ENCODE measurements around the gene CPT1C.

The CPT1C gene

DNA sequence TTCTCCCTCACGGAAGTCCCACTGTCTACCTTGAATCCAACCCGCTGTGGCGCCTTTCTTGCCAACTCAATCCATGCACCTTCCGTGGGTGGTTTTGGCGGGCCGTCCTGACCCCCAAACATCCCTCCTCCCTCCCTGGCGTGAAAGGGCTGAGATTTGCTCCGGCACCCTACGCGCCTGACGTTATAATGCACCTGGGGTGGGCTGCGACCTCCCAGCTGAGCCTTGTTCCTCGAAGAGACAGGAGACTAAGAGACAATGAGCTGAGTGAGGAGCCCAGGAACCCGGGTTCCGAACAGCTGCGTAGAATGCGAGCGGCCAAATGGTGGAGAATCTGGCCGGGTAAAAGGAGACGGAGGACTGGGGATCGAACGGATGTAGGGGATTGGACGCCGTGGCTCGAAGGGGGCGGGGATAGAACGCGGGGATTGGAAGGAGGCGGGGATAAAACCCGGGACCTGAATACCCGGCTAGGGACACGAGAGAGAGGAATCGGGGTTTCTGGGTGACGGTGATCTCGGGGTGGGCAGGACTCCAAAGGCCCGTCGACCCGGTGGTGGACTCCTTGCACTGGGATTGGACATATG, at the start of gene CPT1C:
Gene CPT1C (plus strand): TSS at position 461 of the 587 bp plus-strand sequence. CDS start 1,137 bp downstream, outside the sequence.
- DNase-seq, result peak; percentile 92

DNA sequence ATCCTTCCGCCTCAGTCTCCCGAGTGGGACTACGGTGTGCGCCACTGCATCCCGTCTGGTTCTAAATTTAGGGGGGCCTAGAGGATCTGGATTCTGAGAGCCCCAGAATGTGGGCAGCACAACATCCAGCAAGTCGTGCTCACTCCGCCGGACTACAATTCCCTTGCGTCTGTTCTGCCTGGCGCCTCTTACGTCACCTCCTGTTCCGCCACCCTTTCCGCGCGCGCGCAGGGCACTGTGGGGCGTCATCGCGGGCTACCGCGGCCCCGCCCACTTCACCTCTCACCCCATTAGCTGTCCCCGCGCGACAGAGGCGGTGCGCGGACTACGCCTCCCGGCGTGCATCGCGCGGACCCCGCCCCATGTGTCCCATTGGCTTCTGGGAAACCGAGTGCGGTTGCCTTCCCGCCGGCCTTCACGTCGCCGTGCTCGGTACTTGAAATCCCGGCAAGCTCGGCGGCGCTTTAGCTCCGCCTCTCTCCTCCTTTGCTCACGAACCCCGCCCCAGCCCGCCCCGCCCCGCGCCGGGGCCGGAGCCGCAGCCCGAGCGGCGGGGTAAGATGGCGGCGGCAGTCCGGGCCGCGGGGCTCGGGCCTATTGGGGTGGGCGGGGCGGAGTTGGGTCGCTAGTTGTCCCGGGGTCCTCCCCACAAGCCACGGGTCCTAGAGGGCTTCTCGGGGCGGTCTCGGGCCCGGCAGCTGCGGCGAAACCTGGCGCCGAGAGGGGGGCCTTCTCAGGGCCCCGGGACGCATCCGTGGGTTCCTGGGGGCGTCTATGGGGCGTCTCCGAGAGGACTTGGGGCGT, 49.0 kb upstream of the CPT1C start, which contains the start of gene SCAF1:
Gene SCAF1 (plus strand): TSS at position 522 of the 804 bp plus-strand sequence. CDS start 2,818 bp downstream, outside the sequence.
- DNase-seq, result peak; percentile 99

DNA sequence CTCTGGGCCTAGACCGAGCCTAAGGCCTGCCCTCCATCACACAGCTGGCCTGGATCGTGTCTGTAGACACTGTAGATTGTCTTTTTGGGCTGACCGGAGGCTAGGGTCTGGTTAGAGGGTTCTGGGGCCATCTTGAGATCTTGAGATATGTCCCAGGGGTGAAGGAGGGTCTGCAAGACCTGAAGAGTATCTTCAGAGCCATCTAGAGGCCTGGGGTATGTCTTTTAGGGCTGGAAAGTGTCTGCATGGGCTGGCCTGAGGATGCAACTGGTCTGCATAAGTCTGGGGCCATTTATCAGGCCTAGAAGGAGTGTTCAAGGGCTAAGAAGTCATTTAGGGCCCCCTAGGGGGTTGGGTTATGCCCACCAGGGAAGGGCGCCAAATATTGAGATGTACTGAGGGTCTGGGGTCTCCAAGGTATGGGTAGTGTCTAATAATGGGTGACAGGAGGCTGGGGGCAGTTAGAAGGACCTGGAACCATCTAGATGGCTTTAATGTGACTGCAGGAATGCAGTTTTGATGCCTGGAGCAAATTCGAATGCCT, 48.4 kb upstream of the CPT1C start:
- no peak for DNase-seq

DNA sequence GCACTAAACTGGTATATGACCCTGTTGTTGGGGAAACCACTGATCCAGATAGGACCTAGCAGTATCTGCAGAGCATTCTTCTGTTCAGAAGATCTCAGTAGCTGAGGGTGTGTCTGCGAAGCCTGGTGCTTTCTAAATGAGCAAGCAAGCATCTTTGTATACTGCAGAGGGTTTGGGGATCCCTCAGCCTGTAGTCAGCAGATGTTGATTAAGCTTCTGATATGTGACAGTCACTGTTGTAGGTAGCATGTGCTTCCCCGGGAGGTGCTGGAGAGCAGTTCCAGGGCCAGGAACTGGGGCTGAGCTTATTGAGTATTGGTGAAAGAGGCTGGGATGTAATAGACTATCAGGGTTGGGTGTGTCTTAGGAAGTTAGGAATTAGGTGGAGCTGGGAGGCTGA, 47.5 kb upstream of the CPT1C start:
- DNase-seq, result no peak

DNA sequence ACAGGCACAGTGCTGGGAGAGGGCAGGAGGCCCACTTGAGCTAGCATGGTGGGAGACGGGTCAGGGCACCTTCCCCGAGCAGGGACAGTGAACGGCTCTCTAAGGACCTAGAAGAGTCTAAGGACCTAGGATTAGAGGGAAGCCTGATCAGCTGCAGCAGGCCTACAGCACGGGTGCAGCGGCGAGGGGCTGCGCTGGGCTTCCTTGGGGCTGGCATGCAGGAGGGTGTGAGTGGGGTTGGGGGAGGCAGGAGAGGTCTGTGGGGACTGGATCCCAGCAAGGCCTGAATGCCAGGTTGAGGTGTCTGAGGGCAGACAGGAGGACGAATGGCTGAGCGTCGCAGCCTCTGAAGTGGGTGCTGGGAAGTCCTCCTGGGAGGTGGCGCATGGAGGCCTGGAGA, 45.3 kb upstream of the CPT1C start:
- no peak for DNase-seq

DNA sequence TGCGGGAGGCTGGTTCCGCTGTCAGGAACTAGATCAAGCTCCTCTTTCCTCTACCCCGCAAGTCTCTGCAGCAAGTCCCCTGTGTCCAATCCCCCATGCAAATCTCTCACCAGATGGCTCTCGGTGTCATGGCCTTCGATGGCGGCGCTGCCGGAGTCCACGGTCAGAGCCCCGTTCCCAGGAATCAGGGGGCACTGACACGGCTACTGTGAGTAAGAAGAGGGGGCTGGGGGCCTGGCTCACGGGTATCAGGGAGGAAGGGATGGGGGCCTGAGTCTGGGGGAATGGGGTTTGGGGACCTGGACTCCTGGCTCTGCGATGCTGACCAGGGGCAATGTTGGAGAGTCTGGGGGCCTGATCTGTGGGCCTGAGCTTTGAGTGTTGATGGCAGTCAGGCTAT, 44.9 kb upstream of the CPT1C start:
- DNase-seq, result no peak

DNA sequence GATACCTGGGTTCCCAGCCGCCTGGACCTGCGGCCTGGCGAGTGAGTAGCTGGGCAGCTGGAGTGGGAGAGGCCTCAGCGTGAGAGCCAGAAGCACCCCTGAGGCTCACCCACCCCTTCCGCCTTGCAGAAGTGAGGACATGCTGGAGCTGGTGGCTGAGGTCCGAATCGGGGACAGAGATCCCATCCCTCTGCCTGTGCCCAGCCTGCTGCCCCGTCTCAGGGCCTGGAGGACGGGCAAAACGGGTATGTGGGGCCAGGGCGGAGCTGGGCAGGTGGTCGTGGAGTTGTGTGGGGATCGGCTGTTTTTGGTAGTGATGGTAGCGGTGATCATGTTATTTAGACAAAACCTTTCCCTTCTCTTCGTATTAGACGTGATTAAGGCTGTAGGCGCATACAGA, 44.3 kb upstream of the CPT1C start:
- no peak for DNase-seq

DNA sequence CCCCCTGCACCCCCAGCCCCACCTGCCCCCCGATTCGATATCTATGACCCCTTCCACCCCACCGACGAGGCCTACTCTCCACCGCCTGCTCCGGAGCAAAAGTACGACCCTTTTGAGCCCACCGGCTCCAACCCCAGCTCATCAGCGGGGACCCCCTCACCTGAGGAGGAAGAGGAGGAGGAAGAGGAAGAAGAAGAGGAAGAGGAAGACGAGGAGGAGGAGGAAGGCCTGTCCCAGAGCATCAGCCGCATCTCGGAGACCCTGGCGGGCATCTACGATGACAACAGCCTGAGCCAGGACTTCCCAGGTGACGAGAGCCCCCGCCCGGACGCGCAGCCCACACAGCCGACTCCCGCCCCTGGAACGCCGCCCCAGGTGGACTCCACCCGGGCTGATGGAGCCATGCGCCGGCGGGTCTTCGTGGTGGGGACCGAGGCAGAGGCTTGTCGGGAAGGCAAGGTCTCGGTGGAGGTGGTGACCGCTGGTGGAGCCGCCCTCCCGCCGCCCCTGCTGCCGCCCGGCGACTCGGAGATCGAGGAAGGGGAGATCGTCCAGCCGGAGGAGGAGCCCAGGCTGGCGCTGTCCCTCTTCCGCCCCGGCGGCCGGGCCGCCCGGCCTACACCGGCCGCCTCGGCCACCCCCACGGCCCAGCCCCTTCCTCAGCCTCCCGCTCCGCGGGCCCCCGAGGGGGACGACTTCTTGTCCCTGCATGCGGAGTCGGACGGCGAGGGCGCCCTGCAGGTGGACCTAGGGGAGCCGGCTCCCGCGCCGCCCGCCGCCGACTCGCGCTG, 39.7 kb upstream of the CPT1C start:
- no peak for DNase-seq

DNA sequence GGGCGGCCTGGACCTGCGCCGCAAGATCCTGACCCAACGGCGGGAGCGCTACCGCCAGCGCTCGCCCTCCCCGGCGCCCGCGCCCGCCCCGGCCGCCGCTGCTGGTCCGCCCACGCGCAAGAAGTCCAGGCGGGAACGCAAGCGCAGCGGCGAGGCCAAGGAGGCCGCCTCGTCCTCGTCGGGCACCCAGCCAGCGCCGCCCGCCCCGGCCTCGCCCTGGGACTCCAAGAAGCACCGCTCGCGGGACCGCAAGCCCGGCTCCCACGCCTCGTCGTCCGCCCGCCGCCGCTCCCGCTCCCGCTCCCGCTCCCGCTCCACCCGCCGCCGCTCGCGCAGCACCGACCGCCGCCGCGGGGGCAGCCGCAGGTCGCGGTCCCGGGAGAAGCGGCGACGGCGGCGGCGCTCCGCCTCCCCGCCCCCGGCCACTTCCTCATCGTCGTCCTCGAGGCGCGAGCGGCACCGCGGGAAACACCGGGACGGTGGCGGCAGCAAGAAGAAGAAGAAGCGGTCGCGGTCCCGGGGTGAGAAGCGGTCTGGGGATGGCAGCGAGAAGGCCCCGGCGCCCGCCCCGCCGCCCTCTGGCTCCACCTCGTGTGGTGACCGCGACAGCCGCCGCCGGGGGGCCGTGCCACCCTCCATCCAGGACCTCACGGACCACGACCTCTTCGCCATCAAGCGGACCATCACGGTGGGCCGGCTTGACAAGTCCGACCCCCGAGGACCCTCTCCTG, 38.9 kb upstream of the CPT1C start:
- DNase-seq, result no peak

DNA sequence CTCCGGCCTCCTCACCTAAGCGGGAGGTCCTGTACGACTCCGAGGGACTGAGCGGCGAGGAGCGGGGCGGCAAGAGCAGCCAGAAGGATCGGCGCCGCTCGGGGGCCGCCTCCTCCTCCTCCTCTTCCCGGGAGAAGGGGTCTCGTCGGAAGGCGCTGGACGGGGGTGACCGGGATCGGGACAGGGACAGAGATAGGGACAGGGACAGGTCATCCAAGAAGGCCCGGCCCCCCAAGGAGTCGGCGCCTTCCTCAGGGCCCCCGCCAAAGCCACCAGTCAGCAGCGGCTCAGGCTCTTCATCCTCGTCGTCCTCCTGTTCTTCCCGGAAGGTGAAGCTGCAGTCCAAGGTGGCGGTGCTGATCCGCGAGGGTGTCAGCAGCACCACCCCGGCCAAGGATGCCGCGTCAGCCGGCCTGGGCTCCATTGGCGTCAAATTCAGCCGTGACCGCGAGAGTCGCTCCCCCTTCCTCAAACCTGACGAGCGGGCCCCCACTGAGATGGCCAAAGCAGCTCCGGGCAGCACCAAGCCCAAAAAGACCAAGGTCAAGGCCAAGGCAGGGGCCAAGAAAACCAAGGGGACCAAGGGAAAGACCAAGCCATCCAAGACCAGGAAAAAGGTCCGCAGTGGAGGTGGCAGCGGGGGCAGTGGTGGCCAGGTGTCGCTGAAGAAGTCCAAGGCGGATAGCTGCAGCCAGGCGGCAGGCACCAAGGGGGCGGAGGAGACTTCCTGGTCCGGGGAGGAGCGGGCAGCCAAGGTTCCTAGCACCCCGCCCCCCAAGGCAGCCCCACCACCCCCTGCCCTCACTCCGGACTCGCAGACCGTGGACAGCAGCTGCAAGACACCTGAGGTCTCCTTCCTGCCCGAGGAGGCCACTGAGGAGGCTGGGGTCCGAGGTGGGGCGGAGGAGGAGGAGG, 38.1 kb upstream of the CPT1C start:
- DNase-seq, result no peak

DNA sequence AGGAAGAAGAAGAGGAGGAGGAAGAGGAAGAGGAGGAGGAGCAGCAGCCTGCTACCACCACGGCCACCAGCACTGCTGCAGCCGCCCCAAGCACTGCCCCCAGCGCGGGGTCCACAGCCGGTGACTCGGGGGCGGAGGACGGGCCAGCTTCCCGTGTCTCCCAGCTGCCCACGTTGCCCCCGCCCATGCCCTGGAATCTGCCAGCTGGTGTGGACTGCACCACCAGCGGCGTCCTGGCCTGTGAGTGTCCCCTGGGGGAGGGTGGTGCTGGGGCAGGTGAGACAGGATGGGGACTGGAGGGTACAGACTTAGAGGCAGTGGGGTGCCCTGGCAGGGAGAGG, 37.5 kb upstream of the CPT1C start:
- DNase-seq, result no peak

DNA sequence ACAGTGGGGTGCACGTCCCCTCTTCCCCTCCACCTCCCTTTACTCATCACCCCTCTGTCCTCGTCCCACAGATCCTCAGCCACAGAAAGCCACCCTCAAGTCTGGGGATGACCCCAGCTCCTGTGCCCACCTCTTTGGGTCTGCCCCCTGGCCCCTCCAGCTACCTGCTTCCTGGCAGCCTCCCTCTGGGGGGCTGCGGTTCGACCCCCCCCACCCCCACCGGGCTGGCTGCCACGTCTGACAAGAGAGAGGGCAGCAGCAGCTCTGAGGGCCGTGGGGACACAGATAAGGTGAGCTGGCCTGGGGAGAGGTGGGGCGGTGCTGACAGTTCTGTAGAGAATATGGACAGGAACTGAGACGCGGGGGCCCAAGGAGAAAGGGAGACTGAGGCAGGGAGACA, 36.3 kb upstream of the CPT1C start:
- DNase-seq, result no peak

DNA sequence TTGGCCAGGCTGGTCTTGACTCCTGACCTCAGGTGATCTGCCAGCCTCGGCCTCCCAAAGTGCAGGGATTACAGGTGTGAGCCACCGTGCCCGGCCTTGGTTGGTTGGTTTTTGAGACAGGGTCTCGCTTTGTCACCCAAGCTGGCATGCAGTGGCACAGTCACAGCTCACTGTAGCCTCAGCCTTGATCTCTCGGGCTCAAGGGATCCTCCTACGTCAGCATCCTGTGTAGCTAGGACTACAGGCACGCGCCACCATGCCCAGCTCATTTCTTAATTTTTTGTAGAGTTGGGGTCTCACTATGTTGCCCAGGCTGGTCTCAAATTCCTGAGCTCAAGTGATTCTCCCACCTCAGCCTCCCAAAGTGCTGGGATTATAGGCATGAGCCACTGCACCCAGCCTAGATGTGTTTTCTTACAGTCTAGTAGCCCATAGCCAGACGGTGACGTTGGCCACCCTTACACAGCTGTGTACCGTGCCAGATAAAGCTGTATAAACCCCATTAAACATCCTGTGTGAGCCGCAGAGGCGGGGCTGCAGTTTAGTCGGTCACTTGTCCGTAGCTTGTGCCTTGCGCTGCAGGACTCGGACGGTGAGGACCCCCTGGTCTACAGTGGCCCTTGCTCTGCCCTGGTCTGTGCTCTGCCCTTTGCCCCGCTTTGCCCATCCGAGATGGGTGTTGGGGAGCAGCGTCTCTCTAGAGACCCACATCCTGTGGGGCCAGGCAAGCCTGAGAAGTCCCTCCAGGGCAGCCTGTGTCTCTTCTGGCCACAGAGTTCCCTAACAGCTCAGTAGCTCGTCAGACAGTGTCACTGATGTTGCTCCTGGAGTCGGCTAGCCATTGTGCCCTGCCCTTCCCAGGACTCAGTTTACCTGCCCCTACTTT, 35.1 kb upstream of the CPT1C start:
- no peak for DNase-seq

DNA sequence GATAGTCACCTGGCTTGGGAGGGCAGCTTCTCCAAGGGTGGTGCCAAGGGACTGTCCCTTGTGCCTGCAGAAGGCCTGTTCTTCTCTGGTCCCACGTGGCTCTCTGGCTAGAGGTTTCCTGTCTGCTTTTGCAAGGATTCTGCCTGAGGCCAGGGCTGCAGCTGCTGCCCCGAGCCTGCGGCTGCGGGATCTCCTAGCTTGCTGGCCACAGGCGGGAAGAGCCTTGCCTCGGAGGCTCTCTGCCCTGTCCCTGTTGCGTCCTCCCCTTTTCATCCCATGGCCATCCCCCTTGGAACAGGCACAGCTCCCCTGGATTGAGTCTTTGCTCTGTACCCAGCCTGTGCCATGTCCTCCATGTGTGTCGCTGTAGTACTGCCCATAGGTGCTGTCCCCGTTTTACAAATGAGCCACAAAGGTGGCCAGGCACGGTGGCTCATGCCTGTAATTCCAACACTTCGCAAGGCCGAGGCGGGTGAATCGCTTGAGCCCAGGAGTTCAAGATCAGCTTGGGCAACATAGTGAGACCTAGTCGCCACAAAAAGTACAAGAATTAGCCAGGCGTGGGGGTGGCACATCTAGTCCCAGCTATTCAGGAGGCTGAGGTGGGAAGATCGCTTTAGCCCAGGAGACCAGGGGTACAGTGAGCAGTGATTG, 34.3 kb upstream of the CPT1C start:
- DNase-seq, result no peak

DNA sequence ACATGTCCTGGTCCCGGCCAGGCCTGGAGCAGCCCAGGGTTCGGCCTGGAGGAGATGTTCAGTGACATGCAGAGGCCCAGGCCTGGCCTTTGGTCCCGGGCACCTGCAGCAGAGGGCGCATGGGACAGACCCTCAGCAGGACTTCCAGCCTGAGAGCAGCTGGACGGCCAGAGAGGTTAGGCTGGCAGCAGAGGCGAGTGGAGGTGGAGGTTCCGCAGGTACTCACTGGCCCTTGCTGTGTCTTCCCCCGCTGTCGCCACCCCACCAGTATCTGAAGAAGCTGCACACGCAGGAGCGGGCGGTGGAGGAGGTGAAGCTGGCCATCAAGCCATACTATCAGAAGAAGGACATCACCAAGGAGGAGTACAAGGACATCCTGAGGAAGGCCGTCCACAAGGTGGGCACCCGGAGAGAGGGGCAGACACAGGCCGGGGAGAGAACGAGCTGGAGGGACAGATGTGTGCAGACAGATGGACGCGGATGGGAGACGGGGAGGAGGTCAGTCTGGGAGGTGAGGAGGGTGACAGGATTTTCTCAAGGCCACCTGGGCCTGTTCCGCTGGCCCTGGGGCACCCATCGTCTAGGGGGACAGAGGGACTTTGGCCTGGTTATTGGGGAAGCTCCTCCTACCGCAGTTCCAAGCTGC, 33.3 kb upstream of the CPT1C start:
- no peak for DNase-seq

DNA sequence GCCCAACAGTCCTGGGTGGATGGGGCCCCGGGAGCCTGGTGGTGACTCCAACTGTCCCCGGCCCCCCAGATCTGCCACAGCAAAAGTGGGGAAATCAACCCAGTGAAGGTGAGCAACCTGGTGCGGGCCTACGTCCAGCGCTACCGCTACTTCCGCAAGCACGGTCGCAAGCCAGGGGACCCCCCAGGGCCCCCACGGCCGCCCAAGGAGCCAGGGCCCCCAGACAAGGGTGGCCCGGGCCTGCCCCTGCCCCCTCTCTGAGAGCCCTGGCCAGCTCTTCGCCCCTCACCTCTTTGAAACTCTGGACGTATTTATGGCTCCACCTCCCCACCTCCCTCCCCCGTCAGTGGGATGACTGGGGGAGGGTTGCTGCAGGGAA, 32.8 kb upstream of the CPT1C start:
- DNase-seq, result no peak

DNA sequence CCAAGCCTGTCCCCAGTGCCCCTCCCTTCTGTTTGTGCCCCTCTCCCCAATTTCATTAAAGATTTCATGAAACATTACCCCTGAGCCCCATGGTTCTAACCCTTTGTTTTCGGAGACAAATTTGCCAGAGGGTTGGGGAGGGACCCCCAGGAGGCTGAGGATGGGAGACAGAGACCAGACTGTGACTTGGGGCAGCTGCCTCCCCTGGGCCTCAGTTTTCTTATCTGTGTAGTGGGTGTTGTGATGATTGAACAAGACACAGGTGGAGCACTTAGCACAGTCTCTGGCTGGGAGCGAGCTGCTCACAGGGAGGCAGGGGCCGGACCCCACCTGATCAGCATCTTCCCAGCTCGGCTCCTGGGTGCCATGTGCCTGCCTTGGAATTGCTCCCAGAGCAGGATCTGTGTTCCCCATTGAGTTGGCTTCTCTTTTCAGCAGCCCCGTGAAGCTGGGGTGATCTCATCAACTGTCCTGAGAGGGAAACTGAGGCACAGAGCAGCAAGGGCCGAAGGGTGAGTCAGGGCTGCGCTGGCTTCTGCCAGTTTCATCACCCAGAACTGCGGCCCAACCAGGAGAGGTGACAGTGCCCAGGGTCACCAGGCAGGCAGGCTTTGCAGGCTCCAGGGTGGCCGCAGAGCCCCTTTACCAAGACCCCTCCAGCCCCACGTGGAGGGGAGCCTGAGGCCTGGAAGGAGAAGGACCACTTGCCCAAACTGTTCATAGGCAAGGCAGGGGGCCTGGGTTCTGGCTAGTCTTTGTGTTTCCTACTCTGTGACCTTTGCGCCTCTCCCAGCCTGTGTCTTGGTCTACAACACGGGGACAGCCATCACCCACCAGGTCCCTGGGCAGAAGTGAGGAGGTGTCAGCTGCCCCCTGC, 32.1 kb upstream of the CPT1C start:
- no peak for DNase-seq

DNA sequence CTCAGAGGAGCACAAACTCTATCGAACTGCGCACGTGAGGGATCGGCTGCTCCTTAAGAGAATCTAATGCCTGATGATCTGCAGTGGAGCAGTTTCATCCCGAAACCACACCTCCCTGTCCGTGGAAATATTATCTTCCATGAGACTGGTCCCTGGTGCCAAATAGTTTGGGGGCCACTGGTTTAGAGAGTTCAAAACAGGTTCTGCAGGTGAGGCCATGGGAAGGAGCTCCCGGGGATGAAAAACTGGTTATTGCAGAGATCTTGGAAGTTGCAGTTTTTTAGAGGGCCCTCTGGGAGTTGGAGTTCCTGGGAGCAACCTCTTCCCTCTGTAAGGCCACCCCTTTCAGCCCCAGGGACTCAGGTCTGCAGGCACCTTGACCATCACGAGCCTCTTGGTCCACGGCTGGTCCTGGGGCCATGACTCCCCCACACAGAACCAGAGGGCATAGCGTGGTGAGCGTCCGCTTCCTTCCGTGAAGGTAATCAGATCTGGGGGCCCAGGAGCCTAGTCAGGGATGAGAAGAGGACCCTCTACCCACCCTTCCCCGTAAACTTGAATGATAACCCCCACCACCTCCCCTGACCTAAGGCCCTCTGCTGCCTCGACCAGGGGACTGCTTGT, 30.5 kb upstream of the CPT1C start:
- DNase-seq, result no peak
